Measurements from ENCODE around the gene GMEB2. TPM values are rescaled to one million over a fixed set of nuclear protein-coding genes. Genes with fewer than 3 reads are reported as not detected.

Gene GMEB2
- total RNA-seq, 1 experiment from 2014 or later: 14.3 TPM

DNA sequence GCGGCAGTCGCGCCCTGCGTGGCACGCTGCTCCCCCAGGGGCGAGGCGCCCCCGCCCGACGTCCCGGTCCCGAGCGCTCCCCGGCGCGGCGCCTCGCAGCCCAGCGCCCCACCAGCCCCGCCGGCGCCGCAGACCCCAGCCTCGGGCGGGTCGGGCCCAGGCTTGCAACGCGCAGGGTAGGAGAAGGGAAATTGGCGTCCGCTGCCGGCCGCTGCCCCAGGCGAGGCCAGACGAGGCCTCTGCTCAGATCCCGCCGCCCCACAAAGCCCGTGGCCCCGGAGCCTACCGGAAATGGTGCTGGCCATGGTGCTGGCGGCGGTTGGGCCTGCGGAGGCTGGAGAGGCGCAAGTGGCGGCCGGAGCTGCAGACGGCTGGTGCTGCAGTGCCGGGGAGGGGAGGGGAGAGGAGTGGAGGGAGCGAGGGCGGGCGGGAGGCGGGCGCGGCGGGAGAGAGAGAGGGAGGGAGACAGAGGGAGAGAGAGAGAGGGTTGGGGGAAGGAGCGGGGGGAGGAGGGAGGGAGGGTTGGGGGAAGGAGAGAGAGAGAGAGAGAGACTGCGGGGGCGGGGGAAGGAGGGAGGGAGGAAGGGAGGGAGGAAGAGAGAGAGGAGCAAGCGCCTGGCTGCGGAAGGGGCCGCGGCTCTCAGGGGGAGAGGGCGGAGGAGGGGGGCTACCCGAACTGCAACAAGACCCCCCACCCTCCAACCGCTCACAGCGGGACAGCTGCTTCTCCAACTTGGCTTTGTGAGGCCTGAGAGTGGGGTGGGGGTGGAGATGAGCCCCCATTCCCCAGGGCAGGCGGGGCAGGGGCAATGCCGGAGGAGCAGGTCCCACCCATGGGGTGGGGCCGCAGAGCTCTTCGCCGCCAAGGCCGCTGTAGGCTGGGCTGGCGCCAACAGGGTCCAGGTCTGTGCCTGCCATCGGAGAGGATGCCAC, 26.4 kb upstream of the GMEB2 start, which contains the start of gene STMN3:
TSS of gene STMN3 (minus strand) at position 384 of the 933 bp plus-strand sequence. CDS start at position 305, 79 bp downstream.
- H4K20me1 ChIP-seq (ENCODE audit: control insufficient read depth, insufficient read depth, insufficient read length): no peaks in the 10 kb centered on the region
- no peak within 1 kb of the TSS for H4K8ac ChIP-seq (replicated peaks; ENCODE audit: insufficient read length, low read depth, low read length)
- no peak within 1 kb of the TSS for H2BK12ac ChIP-seq (ENCODE audit: insufficient read length, low read depth, low read length)
- no peak within 1 kb of the TSS for H2AK5ac ChIP-seq (ENCODE audit: insufficient read length, low read length)
- H2BK5ac ChIP-seq (ENCODE audit: insufficient read length, low read length): no peak within 1 kb of the TSS
- peak; percentile 98 for DNase-seq
- H3K79me2 ChIP-seq (ENCODE audit: insufficient read depth, low read length): no peaks in the 10 kb centered on the region
- no peaks in the 10 kb centered on the region for H3K4me1 ChIP-seq (ENCODE audit: insufficient read depth, low read length)
- Mint-ChIP-seq H3K27me3 (ENCODE audit: low read depth) (peaks cover 5% of the 10 kb centered on the region), H3K4me3 (peak within 1 kb of the TSS; percentile 73 to 84), H3K27ac (peak within 1 kb of the TSS; percentile 98), H3K9me3 (no peaks in the 10 kb centered on the region), H3K4me1 (peaks cover 17 to 21% of the 10 kb centered on the region in 2 experiments), H3K36me3 (ENCODE audit: insufficient read depth in 1 of 3, low read depth in 3 of 3) (no peaks in the 10 kb centered on the region)
- peak within 1 kb of the TSS; percentile 88 for H3K14ac ChIP-seq (ENCODE audit: insufficient read depth, low read length)
- H3K4ac ChIP-seq (ENCODE audit: low read depth, low read length): no peak within 1 kb of the TSS
- H3K23me2 ChIP-seq (ENCODE audit: insufficient read length, low read depth, low read length, poor library complexity, severe bottlenecking): peaks cover 4% of the 10 kb centered on the region
- H4K5ac ChIP-seq (ENCODE audit: insufficient read length, low read depth, low read length): no peak within 1 kb of the TSS
- H2BK120ac ChIP-seq (ENCODE audit: low read depth, low read length, poor library complexity, severe bottlenecking): no peak within 1 kb of the TSS
- peak within 1 kb of the TSS; percentile 63 for H4K91ac ChIP-seq (ENCODE audit: insufficient read length, low read depth, low read length)
- H3K79me1 ChIP-seq (ENCODE audit: insufficient read depth, low read depth, low read length, poor library complexity, severe bottlenecking): no peaks in the 10 kb centered on the region
- H2BK15ac ChIP-seq (ENCODE audit: low read depth, low read length): no peak within 1 kb of the TSS
- no peaks in the 10 kb centered on the region for H3K27me3 ChIP-seq (ENCODE audit: insufficient read depth, low read length)
- no peak within 1 kb of the TSS for H2BK20ac ChIP-seq (ENCODE audit: low read depth, low read length, poor library complexity, severe bottlenecking)
- no peaks in the 10 kb centered on the region for H3K9me3 ChIP-seq (ENCODE audit: control insufficient read depth, low read depth, low read length)
- no peak within 1 kb of the TSS for H3K27ac ChIP-seq (ENCODE audit: insufficient read length, low read depth, low read length)
- H2AFZ ChIP-seq (ENCODE audit: low read length): no peak within 1 kb of the TSS
- no peak within 1 kb of the TSS for H3K56ac ChIP-seq (ENCODE audit: insufficient read length, low read depth, low read length)
- peak within 1 kb of the TSS; percentile 83 for H3K18ac ChIP-seq (ENCODE audit: insufficient read length, low read depth, low read length)
- H3T11ph ChIP-seq (ENCODE audit: low read length): no peak within 1 kb of the TSS
- TF ChIP-seq, protein P1, sequence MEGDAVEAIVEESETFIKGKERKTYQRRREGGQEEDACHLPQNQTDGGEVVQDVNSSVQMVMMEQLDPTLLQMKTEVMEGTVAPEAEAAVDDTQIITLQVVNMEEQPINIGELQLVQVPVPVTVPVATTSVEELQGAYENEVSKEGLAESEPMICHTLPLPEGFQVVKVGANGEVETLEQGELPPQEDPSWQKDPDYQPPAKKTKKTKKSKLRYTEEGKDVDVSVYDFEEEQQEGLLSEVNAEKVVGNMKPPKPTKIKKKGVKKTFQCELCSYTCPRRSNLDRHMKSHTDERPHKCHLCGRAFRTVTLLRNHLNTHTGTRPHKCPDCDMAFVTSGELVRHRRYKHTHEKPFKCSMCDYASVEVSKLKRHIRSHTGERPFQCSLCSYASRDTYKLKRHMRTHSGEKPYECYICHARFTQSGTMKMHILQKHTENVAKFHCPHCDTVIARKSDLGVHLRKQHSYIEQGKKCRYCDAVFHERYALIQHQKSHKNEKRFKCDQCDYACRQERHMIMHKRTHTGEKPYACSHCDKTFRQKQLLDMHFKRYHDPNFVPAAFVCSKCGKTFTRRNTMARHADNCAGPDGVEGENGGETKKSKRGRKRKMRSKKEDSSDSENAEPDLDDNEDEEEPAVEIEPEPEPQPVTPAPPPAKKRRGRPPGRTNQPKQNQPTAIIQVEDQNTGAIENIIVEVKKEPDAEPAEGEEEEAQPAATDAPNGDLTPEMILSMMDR (conservative IDR thresholded peaks at IDR 0.05): no peak
- no peak within 1 kb of the TSS for H3K23ac ChIP-seq (ENCODE audit: insufficient read length, low read depth, low read length)
- H3K4me2 ChIP-seq (ENCODE audit: insufficient read depth, insufficient read length, low read length): peak within 1 kb of the TSS; percentile 57
- no CpG with 5 or more reads among the region's 73 CpGs for WGBS (ENCODE audit: extremely low coverage, insufficient read length, low lambda C conversion rate)
- H3K9ac ChIP-seq (ENCODE audit: extremely low read depth, insufficient read length, low read length): peak within 1 kb of the TSS; percentile 53
